Sigmoid colon (tissue), 4 donors: ENCODE measurements around the gene LEKR1.

Experiments used
- CTCF ChIP-seq, 4 experiments: fragments of 450-650 bp in 3 of 4; fragments of 200-600 bp in 1 of 4; IDR thresholded peaks; one replicate each; pipeline ENCODE4 v1.5.1; 2016 to 2019; ENCODE audit warnings: antibody characterized with exemption in 4 of 4, mild to moderate bottlenecking in 3 of 4, moderate library complexity in 2 of 4
- POLR2A ChIP-seq, 2 donors: fragments of 450-650 bp; IDR thresholded peaks; one replicate each; pipeline ENCODE4 v1.6.1; 2016; ENCODE audit warnings: antibody characterized with exemption in 2 of 2, mild to moderate bottlenecking in 2 of 2, moderate library complexity in 2 of 2
- POLR2AphosphoS5 ChIP-seq, 4 donors: sonication (generic); formaldehyde crosslinking; IDR thresholded peaks; one replicate each; pipeline ENCODE4 v1.6.1; 2017; ENCODE audit warnings: antibody characterized with exemption in 4 of 4

GRCh38 chr3:157094301-157094700 is 268.1 kb downstream of the LEKR1 start:
- TF ChIP-seq CTCF (IDR thresholded peaks at IDR 0.05) (no peak), POLR2A (IDR thresholded peaks at IDR 0.05) (no peak), POLR2AphosphoS5 (IDR thresholded peaks at IDR 0.05) (no peak)
